OCI-LY3 (cell line): ENCODE measurements around the gene TRABD.
"Not testable (repeated sequence)": the region's sequence is repeated elsewhere in the genome, so short reads cannot be mapped to it uniquely, and the experiment has no call there.

Experiments
- H2AFZ ChIP-seq: fragments of 200-600, 300-600 bp; shearing (Covaris generic); 2 replicates; pipeline ENCODE4 v1.6.0; 2014; ENCODE audit warnings: antibody characterized with exemption, low read depth, low read length
- H3K27ac ChIP-seq: fragments of 200-600, 300-600 bp; sonication (generic); 2 replicates; pipeline ENCODE4 v1.5.1; 2014; ENCODE audit warnings: mild to moderate bottlenecking, low read length, moderate library complexity, mixed read lengths
- H3K27me3 ChIP-seq: fragments of 200-600, 300-600 bp; sonication (generic); 2 replicates; pipeline ENCODE4 v1.6.1; 2014; ENCODE audit warnings: low read depth, low read length, mixed read lengths
- H3K36me3 ChIP-seq: fragments of 200-600, 300-600 bp; sonication (generic); replicated peaks from 2 replicates; pipeline ENCODE3; 2014; ENCODE audit warnings: low read depth, low read length, mixed read lengths
- H3K4me1 ChIP-seq: fragments of 300-600, 200-600 bp; sonication (generic); 2 replicates; pipeline ENCODE4 v1.6.1; 2014; ENCODE audit warnings: low read length, mixed read lengths
- H3K4me2 ChIP-seq: fragments of 200-600, 300-600 bp; sonication (generic); 2 replicates; pipeline ENCODE4 v1.6.1; 2014; ENCODE audit warnings: low read length, mixed read lengths
- H3K4me3 ChIP-seq: fragments of 300-600, 200-600 bp; sonication (generic); 2 replicates; pipeline ENCODE4 v1.5.1; 2014; ENCODE audit warnings: antibody characterized with exemption, mild to moderate bottlenecking, low read length, moderate library complexity
- H3K79me2 ChIP-seq: fragments of 300-600, 200-600 bp; shearing (Covaris generic); 2 replicates; pipeline ENCODE4 v1.6.1; 2014; ENCODE audit warnings: mild to moderate bottlenecking, low read length, mixed read lengths
- H3K9ac ChIP-seq: fragments of 300-600, 200-600 bp; shearing (Covaris generic); 2 replicates; pipeline ENCODE4 v1.6.0; 2014; ENCODE audit warnings: mild to moderate bottlenecking, low read length, moderate library complexity
- H3K9me3 ChIP-seq: fragments of 200-600, 300-600 bp; shearing (Covaris generic); 2 replicates; pipeline ENCODE4 v1.6.1; 2014; ENCODE audit warnings: low read length, mixed read lengths; ENCODE audit not compliant: insufficient read depth
- H4K20me1 ChIP-seq: fragments of 200-600, 300-600 bp; sonication (generic); 2 replicates; pipeline ENCODE4 v1.6.1; 2016; ENCODE audit warnings: low read length, mixed read lengths; ENCODE audit not compliant: insufficient read depth
- EZH2phosphoT487 ChIP-seq: fragments of 200-600 bp; shearing (Covaris generic); IDR thresholded peaks from 2 replicates; pipeline ENCODE4 v1.6.1; 2018; ENCODE audit warnings: antibody characterized with exemption, mixed run types, low read depth
- TF ChIP-seq, protein P1 (sequence below): fragments of 200-600, 300-600 bp; sonication (generic); IDR thresholded peaks from 2 replicates; pipeline ENCODE4 v1.5.1; 2014; ENCODE audit warnings: antibody characterized with exemption, low read length, low read depth

The TRABD gene

GRCh38 chr22:50203288-50203687 is 17.6 kb downstream of the TRABD start:
- Histone ChIP-seq H3K9me3 (no peaks in the 10 kb centered on the region), H3K27ac (no peak overlapping the region), H3K36me3 (peaks cover 7% of the 10 kb centered on the region), H3K27me3 (no peaks in the 10 kb centered on the region), H4K20me1 (peaks cover 10% of the 10 kb centered on the region; the same call in 1 of the 2 replicates), H3K79me2 (peaks cover 23% of the 10 kb centered on the region), H3K4me2 (no peak overlapping the region), H2AFZ (no peak overlapping the region), H3K4me1 (peaks cover 12% of the 10 kb centered on the region; the same call in 1 of the 2 replicates), H3K4me3 (no peak overlapping the region), H3K9ac (no peak overlapping the region)
- TF ChIP-seq, protein P1, sequence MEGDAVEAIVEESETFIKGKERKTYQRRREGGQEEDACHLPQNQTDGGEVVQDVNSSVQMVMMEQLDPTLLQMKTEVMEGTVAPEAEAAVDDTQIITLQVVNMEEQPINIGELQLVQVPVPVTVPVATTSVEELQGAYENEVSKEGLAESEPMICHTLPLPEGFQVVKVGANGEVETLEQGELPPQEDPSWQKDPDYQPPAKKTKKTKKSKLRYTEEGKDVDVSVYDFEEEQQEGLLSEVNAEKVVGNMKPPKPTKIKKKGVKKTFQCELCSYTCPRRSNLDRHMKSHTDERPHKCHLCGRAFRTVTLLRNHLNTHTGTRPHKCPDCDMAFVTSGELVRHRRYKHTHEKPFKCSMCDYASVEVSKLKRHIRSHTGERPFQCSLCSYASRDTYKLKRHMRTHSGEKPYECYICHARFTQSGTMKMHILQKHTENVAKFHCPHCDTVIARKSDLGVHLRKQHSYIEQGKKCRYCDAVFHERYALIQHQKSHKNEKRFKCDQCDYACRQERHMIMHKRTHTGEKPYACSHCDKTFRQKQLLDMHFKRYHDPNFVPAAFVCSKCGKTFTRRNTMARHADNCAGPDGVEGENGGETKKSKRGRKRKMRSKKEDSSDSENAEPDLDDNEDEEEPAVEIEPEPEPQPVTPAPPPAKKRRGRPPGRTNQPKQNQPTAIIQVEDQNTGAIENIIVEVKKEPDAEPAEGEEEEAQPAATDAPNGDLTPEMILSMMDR, result no peak
- TF ChIP-seq EZH2phosphoT487, result no peak

- Histone ChIP-seq H3K4me1 (peaks cover 12% of the 10 kb centered on the region; the same call in 1 of the 2 replicates), H3K4me3 (no peak overlapping the region), H3K27me3 (no peaks in the 10 kb centered on the region), H3K27ac (no peak overlapping the region), H2AFZ (no peak overlapping the region), H3K79me2 (peaks cover 23% of the 10 kb centered on the region), H4K20me1 (peaks cover 10% of the 10 kb centered on the region; the same call in 1 of the 2 replicates), H3K4me2 (no peak overlapping the region), H3K9me3 (no peaks in the 10 kb centered on the region), H3K9ac (no peak overlapping the region), H3K36me3 (peaks cover 7% of the 10 kb centered on the region)
- TF ChIP-seq EZH2phosphoT487, result no peak
- TF ChIP-seq, protein P1, result no peak
These were observed 18.9 kb downstream of the TRABD start for GRCh38 chr22:50204571-50204970.

DNA sequence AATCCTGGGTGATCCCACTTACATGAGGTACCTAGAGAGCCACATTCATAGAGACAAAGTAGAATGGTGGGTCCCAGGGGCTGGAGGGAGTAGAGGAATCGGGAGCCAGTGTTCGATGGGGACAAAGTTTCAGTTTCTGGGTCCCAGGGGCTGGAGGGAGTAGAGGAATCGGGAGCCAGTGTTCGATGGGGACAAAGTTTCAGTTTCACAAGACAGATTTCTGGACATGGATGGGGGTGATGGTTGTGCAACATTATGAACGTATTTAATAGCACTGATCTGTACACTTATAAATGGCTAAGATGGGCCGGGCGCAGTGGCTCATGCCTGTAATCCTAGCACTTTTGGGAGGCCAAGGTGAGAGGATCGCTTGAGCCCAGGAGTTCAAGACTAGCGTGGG is 19.3 kb downstream of the TRABD start:
- H3K9me3 ChIP-seq, H3K27me3 ChIP-seq, H3K4me3 ChIP-seq, H3K27ac ChIP-seq, H2AFZ ChIP-seq, H3K36me3 ChIP-seq, H3K9ac ChIP-seq, H4K20me1 ChIP-seq, H3K4me2 ChIP-seq: not testable (repeated sequence)
- peaks cover 12% of the 10 kb centered on the region; the same call in 1 of the 2 replicates for H3K4me1 ChIP-seq
- peaks cover 23% of the 10 kb centered on the region for H3K79me2 ChIP-seq

DNA sequence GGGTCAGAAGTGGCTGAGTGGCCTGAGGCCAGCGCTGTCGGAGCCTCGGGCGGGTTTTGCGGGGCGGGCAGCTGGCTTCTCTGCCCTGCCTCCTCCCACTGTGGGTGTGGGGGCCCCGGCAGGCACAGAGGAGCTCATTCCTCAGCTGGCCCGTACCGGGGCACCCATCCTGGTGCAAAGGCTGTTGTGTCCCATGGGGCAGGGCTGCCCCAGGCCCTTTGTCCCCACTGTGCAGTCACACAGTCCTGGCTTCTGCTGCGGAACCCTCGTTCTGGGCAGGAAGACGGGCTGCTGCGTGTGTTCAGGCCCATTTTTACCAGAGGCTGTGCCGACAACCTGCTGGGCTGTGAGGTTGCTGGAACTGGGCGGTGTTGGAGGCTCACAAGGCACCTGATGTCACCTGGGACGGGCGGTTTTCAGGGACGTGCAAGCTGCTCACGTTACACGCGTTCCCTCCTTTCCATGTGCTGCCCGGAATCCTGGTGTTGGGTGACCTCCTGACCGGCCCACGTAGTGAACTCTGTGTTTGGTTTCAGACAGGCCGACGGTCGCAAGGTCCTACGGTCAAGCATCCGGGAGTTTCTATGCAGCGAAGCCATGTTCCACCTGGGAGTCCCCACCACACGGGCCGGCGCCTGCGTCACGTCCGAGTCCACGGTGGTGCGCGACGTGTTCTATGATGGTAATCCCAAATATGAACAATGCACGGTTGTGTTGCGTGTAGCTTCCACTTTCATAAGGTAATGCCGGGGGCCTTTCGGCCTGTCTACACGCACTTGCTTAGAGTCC is 20.3 kb downstream of the TRABD start:
- Histone ChIP-seq H3K79me2 (peaks cover 23% of the 10 kb centered on the region), H3K4me3 (no peak overlapping the region), H3K4me1 (peaks cover 12% of the 10 kb centered on the region; the same call in 1 of the 2 replicates), H3K4me2 (no peak overlapping the region), H3K27me3 (no peaks in the 10 kb centered on the region), H3K9me3 (no peaks in the 10 kb centered on the region), H2AFZ (no peak overlapping the region), H4K20me1 (peaks cover 10% of the 10 kb centered on the region; the same call in 1 of the 2 replicates), H3K27ac (no peak overlapping the region), H3K9ac (no peak overlapping the region), H3K36me3 (peaks cover 10% of the 10 kb centered on the region)
- TF ChIP-seq, protein P1, result no peak
- no peak for TF ChIP-seq EZH2phosphoT487
